HG02840 (cell line): Measurements from ENCODE around the gene WDR86.

Experiments used
- ATAC-seq: cut with Tn5 transposase; IDR thresholded peaks from one replicate; pipeline ENCODE4 v1.9.1; 2021; ENCODE audit warnings: mild to moderate bottlenecking, moderate library complexity, moderate number of reproducible peaks; ENCODE audit not compliant: unreplicated experiment, low FRiP score

WDR86 gene

DNA sequence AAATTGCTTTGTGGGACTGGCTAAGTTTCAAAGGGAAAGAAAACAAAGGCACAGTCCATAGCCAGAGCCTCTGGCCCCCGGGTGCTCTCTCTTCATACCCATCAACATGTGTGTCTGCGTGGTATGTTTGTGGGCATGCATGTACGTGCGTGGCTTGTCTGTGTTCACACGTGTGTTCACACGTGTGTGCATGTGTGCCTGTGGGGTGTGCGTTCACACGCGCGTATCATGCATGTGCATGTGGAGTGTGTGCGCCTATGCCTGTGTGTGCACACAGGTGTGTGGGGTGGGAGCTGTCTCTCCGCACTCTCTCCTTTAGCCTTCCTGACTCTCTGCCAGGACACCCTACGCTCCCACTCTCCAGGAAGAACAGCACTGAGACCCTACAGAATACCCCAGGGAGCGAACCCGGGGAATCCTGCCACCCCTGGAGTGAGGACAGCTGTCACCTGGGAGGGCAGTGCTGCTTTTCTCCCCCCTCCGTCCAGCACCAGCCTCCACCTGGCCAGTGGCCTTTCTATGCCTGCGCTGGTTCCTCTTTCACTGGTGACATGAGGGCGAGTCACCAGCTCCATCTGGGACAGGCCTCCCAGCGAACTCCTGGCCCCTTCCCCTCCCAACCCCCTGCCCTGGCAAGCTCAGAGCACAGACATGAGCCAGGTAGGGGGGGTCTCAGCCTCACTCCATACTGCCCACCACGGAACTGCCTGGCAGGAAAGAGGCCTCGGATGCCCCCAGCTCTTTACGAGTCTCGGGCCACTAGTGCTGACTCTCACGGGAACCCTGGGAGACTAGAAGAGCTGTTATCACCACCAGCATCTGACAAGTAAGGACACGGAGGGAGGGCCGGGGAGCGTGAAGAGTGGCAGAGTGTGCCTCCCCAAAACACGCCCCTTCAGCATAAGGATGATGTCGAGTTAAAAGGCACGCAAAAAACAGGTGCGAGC lies 16.5 kb downstream of the WDR86 start:
- no peak for ATAC-seq

DNA sequence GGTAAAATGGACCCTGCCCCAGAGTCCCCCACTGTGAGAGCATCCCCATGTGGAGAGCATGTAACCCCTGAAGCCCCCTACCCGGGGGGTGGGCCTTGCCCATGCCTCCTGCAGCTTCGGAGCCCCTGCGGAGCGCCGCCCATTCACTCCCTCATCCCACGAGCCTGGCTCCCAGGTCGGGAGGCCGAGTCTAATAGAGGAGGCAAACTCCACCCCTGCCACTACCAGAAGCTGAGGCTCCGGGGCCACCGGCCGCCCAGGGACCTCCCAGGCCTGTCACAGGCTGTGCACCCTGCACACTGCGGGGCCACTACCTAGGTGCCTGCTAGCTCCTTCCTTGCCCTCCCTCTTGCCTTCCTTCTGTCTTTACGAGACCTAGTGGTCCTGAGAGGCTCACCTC lies 17.4 kb downstream of the WDR86 start:
- ATAC-seq: no peak

GRCh38 chr7:151392002-151392401 lies 17.8 kb downstream of the WDR86 start:
- no peak for ATAC-seq

DNA sequence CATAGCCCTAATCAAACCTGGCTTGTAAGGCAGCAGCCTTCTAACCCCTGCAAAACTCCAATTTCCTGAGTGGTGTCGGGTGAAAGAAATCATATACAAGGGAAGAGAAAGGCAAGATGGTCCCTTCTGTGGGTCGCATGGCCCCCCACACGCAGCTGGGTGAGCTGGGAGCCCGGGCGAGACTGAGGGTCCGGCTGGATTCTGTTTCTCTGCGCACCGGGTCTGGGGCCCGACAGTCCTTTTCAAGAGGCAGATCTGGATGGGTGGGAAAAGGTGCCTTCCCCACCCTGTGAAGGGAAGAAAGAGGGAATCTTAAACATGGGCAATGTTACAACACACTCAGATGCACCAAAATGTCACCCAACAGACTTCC lies 18.5 kb downstream of the WDR86 start:
- ATAC-seq: no peak

GRCh38 chr7:151390598-151391357 lies 19.1 kb downstream of the WDR86 start:
- ATAC-seq: no peak

- ATAC-seq: no peak
Measured at GRCh38 chr7:151389768-151390597, 19.9 kb downstream of the WDR86 start.

DNA sequence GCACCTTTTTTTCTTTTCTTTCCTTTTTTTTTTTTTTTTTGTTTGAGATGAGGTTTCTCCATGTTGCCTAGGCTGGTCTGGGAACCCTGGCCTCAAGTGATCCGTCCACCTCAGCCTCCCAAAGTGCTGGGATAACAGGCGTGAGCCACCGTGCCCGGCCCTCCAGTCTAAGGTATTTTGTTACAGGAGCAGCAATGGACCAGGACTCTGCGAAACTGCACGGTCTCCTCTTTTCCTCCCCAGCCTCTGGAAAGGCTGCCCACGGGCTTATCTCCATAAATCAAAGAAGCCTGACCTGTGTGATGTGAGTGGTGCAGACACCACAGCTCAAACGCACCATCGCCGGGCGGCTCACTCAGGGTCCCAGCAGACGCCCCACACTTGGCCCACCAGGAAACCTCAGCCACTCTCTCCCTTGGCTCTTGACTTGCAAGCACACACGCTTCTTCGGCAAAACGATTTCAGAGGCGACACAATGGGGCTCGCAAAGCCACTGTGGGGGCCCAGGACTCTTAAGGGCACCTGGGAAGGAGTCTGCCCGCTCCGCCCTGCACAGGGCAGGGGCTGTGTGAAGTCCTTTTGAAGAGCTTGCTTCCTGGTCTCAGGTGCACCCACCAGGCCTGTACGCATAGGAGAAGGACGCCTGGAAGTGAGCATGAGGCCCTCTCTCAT lies 20.6 kb downstream of the WDR86 start:
- ATAC-seq: no peak

- ATAC-seq: no peak
Measured at GRCh38 chr7:151388430-151388829, 21.4 kb downstream of the WDR86 start.

DNA sequence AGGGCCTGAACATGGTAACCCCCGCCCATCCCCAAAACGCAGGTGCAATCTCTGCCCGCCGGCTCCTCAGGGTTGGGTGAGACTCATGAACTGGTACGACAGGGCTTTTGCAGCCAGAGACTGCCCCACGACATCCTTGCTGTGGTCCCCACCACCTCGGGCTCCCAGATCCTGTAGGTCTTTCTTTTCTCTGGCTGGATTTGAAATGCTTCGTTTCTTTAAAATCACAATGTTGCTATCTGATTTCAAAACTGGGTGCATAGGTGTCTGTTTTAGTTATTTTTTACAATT lies 21.9 kb downstream of the WDR86 start:
- ATAC-seq: no peak

GRCh38 chr7:151387161-151388006 lies 22.5 kb downstream of the WDR86 start:
- no peak for ATAC-seq

DNA sequence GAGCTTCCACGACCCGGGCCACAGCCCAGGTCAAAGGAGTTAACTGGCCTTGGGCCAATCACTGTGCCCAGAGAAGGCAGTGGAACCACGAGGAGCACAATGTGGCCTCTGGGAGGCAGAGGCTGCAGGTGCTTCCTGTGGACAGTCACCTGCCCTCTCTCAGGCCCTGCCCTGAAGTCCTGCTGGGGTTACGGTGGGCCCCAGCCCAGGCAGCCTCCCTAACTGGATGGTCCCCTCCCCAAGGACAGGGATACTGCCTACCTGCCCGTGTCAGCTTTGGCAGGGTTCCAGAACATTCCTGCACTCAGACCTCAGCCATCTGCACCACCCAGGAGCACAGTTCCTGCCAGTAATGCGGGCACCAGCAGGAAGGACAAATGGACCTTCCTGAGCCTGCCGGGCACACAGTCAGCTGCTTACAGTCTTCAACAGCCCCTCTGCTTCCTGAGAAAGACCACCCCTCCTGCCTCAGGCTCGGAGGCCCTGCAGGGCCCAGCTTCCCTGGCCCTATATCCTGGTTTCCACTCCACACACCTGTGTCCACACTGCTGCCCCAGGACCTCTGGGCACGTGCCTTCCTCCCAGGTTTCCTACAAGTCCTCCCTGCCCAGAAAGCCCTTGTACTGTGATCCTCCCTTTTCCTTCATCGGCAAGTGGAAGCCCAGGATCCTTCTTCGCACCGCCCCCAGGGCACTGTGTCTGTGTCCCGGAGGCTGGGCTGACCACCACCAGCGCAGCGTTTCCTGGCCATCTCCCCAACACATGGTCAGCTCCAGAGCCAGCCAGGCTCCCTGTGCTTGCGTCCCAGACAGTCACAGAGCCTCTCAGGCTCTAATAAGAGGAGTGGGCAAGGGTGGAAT lies 23.3 kb downstream of the WDR86 start:
- ATAC-seq: no peak

DNA sequence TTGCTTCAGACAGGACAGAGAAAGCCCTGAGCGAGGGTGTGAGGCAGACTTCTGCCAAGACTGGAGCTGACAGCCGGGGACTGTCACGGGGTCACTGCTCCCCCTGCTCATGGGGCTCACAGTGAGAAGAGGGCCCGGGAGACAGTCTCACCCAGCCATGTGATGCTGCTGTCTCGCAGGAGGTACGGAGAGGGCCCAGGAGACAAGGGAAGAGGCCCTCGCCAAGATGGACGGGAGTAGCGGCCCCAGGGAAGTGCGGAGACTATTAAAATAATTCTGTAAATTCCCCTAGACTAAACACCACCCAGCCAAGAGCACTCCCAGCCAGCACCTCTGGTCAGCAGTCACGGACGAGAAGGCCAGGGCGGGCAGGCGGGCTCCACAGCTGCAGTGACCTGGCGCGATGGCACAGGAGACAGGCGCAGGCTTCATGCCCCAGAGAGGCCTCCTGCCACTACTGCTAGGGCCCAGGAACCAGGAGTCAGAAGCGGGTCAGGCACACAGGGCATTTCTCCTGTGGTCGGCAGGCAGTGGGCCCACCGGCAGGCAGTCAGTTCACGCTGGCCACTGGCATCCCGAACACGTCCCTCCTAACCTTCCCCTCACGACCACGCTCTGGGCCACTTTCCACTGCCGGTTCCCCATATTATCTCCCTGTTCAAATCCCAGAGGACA lies 24.1 kb downstream of the WDR86 start:
- ATAC-seq: no peak

DNA sequence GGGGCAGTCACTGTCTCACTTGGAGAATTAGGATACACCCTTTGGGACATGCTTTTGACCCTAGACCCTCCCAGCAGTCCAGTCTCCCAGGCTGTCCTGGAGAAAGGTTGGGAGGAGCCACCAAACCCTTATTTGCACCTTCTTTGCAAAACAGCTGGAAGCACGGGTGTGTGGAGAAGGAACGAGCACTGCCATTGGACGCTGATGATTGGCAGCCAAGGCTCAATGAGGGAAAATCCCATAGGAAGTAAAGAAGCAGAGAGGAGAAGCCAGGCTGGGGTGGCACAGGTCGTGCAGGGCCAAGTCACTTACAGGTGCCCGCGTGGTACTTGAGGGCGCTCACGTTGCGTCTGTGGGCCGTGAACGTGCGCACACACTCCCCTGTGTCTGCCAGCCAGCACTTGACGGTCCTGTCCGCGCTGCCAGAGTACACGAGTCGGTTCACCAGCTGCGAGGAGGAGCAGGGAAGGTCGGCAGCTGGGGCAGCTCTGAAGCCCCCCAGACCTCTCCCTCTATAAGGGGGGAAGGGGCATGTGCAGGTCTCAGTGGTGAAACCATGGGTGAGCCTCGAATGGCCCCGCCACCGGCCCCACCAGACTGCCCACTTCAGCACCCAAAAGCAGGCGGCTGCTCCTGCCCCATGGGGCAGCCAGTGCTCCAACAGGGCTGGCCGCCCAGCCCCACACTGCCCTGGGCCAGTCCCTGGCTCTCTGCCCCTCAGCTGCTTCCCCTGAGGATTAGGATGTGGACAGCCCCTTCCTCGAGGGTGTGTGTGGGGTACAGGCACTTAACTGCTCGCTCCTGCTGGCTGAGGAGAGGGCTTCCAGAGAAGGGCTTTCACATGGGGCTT lies 24.8 kb downstream of the WDR86 start:
- ATAC-seq: no peak

- ATAC-seq: no peak
Measured at GRCh38 chr7:151384352-151384697, 25.5 kb downstream of the WDR86 start.

DNA sequence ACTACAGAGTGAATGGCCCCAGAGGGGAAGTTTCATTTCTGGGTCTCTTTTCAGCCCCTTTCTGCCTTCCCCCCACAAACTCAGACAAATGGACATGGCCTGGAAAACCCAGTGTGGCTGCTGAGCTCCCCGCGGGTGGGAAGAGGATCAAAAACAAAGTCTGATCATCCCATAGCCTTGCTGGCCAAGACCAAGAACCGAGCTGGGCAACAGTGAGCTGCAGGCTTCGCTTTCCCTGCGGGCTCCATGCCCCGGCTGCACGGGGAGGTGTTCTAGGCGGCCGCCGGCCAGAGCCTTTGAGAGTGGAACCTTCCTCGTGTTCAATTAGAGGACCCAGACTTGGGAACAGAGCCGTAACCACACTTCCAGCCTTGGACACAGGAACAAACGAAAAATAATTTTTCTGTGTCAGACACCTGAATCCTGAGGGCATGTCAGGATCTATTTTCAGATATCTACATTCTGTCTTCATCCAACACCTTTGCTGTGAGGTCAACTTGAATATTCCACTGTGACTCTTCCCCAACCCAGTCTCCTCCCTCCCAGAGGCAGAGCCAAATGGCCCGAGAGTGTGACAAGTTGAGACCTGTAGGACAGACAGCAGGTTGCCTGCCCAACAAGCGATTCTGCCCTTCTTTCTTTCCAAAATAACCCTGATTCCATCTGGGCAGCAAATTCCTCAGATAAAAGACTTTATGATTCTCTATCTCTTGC lies 26.0 kb downstream of the WDR86 start:
- ATAC-seq: no peak

GRCh38 chr7:151382079-151382885 lies 27.6 kb downstream of the WDR86 start:
- no peak for ATAC-seq
